Caco-2 (cell line): ENCODE data around the gene RPS6KA2. TPM values are rescaled to one million over a fixed set of nuclear protein-coding genes. Genes with fewer than 3 reads are reported as not detected.
A peak's percentile ranks its signal among the peaks of the same experiment; 100 is the strongest.

Experiments used
- BruUV-seq: library from RNA; stranded (reverse); fragments of 400-500 nt; replicated peaks from 2 replicates; lab custom pipeline; 2021; lab: Mats Ljungman, UMichigan
- CTCF ChIA-PET: fragments of 300-600 bp; sonication (Branson Sonifier 250); formaldehyde crosslinking; loops from one replicate; lab custom pipeline; 2022; ENCODE audit warnings: antibody characterized with exemption; lab: Charles Lee
- POLR2A ChIA-PET: fragments of 300-600 bp; sonication (Branson Sonifier 250); formaldehyde crosslinking; loops from one replicate; lab custom pipeline; 2022; ENCODE audit warnings: antibody characterized with exemption; lab: Charles Lee
- DNase-seq, 2 experiments: peaks; one replicate each; pipeline versions ENCODE4 v3.0.0 to v3.0.0-alpha.2; 2020 to 2022
- H3K27me3 ChIP-seq: replicated peaks from 2 replicates; pipeline ENCODE4 v1.6.0; 2011; ENCODE audit warnings: low read length; ENCODE audit not compliant: control insufficient read depth, insufficient read depth
- H3K36me3 ChIP-seq: 2 replicates; pipeline ENCODE4 v1.5.1; 2011; ENCODE audit warnings: low read length; ENCODE audit not compliant: control insufficient read depth, insufficient read depth
- H3K4me1 ChIP-seq: fragments of 250-450 bp; sonication (Bioruptor Pico); 2 replicates; pipeline ENCODE4 v1.5.1; 2020; ENCODE audit warnings: mild to moderate bottlenecking
- H3K4me3 ChIP-seq: 2 replicates; pipeline ENCODE4 v1.5.1; 2011; ENCODE audit warnings: low read depth, mild to moderate bottlenecking, control low read depth, low read length
- H3K9me3 ChIP-seq: fragments of 250-450 bp; sonication (Bioruptor Pico); 2 replicates; pipeline ENCODE4 v1.5.1; 2020; ENCODE audit warnings: mild to moderate bottlenecking, moderate library complexity
- H3K27ac Mint-ChIP-seq: one replicate; pipeline ENCODE4 v1.8.0; 2022; ENCODE audit warnings: mixed read lengths; ENCODE audit not compliant: unreplicated experiment
- H3K27me3 Mint-ChIP-seq: one replicate; pipeline ENCODE4 v1.8.0; 2022; ENCODE audit warnings: mixed read lengths; ENCODE audit not compliant: insufficient read depth, unreplicated experiment
- H3K36me3 Mint-ChIP-seq: one replicate; pipeline ENCODE4 v1.8.0; 2022; ENCODE audit warnings: mild to moderate bottlenecking, mixed read lengths; ENCODE audit not compliant: insufficient read depth, unreplicated experiment
- H3K4me1 Mint-ChIP-seq: one replicate; pipeline ENCODE4 v1.8.0; 2022; ENCODE audit warnings: low read depth, mixed read lengths; ENCODE audit not compliant: unreplicated experiment
- H3K4me3 Mint-ChIP-seq: one replicate; pipeline ENCODE4 v1.8.0; 2022; ENCODE audit warnings: mild to moderate bottlenecking, moderate library complexity, mixed read lengths; ENCODE audit not compliant: unreplicated experiment
- H3K9me3 Mint-ChIP-seq: one replicate; pipeline ENCODE4 v1.8.0; 2022; ENCODE audit warnings: mixed read lengths; ENCODE audit not compliant: unreplicated experiment
- intact Hi-C: fragments of 100-400 bp; cut with micrococcal nuclease; formaldehyde crosslinking; loops from one replicate; pipeline ENCODE4 v1.10.0; 2022; ENCODE audit not compliant: unreplicated experiment
- total RNA-seq: library from RNA; stranded (reverse); gene quantifications from 2 replicates; pipeline ENCODE4 v1.2.3, GENCODE V29; 2022
- TF ChIP-seq, protein P1 (sequence below), 2 experiments: fragments of 200-600 bp in 1 of 2; IDR thresholded peaks; 1 replicate in 1 of 2; 2 replicates in 1 of 2; pipeline versions ENCODE4 v1.5.1 to v1.8.0; 2011 to 2022; ENCODE audit warnings: antibody characterized with exemption in 1 of 2, control low read depth in 1 of 2, inconsistent platforms in 1 of 2, low read depth in 1 of 2, low read length in 1 of 2, mild to moderate bottlenecking in 1 of 2, moderate library complexity in 1 of 2; ENCODE audit not compliant: insufficient read depth in 1 of 2, severe bottlenecking in 1 of 2, unreplicated experiment in 1 of 2

Gene RPS6KA2
- total RNA-seq, 1 experiment from 2014 or later: 5.6 TPM

DNA sequence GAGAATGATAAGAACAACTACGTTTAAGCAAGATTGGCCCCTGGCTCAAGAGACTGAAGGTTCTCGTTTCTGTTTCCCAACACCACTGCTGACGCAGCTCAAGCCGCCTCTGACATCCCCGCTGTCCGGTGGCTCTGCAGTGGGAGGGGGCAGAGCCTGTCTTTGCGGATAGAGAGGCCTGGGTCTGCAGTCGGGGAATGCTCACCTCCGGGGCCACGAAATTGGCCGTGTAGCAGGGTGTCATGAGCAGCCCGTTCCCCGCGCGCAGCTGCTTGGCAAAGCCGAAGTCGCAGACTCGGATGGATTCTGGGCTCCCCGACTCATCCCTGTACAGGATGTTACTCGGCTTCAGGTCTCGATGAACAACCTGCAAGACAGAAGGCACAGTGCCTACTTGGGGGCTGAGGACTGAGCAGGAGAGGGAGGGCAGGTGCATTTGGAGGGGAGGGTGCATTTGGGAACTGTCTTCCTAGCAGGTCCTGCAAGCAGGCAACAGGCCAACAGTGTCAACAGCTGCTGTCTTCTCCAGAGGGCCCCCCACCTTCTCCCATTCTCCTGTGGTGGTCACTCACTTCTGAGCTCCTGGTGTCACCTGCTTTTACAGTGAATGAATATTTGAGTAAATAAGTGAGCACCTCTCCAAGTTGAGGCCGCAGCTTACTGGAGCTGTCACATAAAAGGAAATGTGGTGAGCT lies 203.9 kb downstream of the RPS6KA2 start:
- no peaks in the 10 kb centered on the region for H3K27me3 Mint-ChIP-seq
- H3K36me3 Mint-ChIP-seq: no peaks in the 10 kb centered on the region
- no peak overlapping the region for H3K4me3 Mint-ChIP-seq
- H3K9me3 Mint-ChIP-seq: no peaks in the 10 kb centered on the region
- Histone ChIP-seq H3K36me3 (no peaks in the 10 kb centered on the region), H3K4me3 (no peak overlapping the region), H3K9me3 (no peaks in the 10 kb centered on the region), H3K27me3 (peaks cover 1% of the 10 kb centered on the region; the same call in 1 of the 2 replicates), H3K4me1 (peaks cover 6% of the 10 kb centered on the region; the same call in 1 of the 2 replicates)
- ChIA-PET CTCF (no interaction called here), POLR2A (no interaction called here)
- H3K27ac Mint-ChIP-seq: no peak overlapping the region
- no peak for DNase-seq
- TF ChIP-seq, protein P1, sequence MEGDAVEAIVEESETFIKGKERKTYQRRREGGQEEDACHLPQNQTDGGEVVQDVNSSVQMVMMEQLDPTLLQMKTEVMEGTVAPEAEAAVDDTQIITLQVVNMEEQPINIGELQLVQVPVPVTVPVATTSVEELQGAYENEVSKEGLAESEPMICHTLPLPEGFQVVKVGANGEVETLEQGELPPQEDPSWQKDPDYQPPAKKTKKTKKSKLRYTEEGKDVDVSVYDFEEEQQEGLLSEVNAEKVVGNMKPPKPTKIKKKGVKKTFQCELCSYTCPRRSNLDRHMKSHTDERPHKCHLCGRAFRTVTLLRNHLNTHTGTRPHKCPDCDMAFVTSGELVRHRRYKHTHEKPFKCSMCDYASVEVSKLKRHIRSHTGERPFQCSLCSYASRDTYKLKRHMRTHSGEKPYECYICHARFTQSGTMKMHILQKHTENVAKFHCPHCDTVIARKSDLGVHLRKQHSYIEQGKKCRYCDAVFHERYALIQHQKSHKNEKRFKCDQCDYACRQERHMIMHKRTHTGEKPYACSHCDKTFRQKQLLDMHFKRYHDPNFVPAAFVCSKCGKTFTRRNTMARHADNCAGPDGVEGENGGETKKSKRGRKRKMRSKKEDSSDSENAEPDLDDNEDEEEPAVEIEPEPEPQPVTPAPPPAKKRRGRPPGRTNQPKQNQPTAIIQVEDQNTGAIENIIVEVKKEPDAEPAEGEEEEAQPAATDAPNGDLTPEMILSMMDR (IDR thresholded peaks at IDR 0.05; ENCODE audit: insufficient read depth in 1 of 2, low read depth in 1 of 2, low read length in 1 of 2, severe bottlenecking in 1 of 2, unreplicated experiment in 1 of 2): no peak
- no TSS peak for BruUV-seq
- intact Hi-C loops: no loop called here
- peaks cover 7% of the 10 kb centered on the region for H3K4me1 Mint-ChIP-seq

GRCh38 chr6:166422201-166422940 lies 204.7 kb downstream of the RPS6KA2 start:
- H3K4me3 ChIP-seq: no peak overlapping the region
- peaks cover 7% of the 10 kb centered on the region for H3K4me1 Mint-ChIP-seq
- H3K27ac Mint-ChIP-seq: no peak overlapping the region
- H3K9me3 ChIP-seq: no peaks in the 10 kb centered on the region
- CTCF ChIA-PET: no interaction called here
- H3K27me3 Mint-ChIP-seq: no peaks in the 10 kb centered on the region
- no peaks in the 10 kb centered on the region for H3K36me3 Mint-ChIP-seq
- no peak overlapping the region for H3K4me3 Mint-ChIP-seq
- POLR2A ChIA-PET: no interaction called here
- intact Hi-C loops: no loop called here
- H3K9me3 Mint-ChIP-seq: no peaks in the 10 kb centered on the region
- H3K4me1 ChIP-seq: peaks cover 6% of the 10 kb centered on the region; the same call in 1 of the 2 replicates
- H3K27me3 ChIP-seq: peaks cover 1% of the 10 kb centered on the region; the same call in 1 of the 2 replicates
- no peak for DNase-seq
- TF ChIP-seq, protein P1 (IDR thresholded peaks at IDR 0.05; ENCODE audit: insufficient read depth in 1 of 2, low read depth in 1 of 2, low read length in 1 of 2, severe bottlenecking in 1 of 2, unreplicated experiment in 1 of 2): no peak
- no peaks in the 10 kb centered on the region for H3K36me3 ChIP-seq
- BruUV-seq: no TSS peak

GRCh38 chr6:166420351-166420750 lies 206.7 kb downstream of the RPS6KA2 start:
- peaks cover 7% of the 10 kb centered on the region for H3K4me1 Mint-ChIP-seq
- BruUV-seq: no TSS peak
- H3K36me3 ChIP-seq: no peaks in the 10 kb centered on the region
- peak; percentile 58 to 69 for DNase-seq
- TF ChIP-seq, protein P1 (IDR thresholded peaks at IDR 0.05; ENCODE audit: insufficient read depth in 1 of 2, low read depth in 1 of 2, low read length in 1 of 2, severe bottlenecking in 1 of 2, unreplicated experiment in 1 of 2): peak; percentile 29 to 38
- H3K36me3 Mint-ChIP-seq: no peaks in the 10 kb centered on the region
- H3K9me3 Mint-ChIP-seq: peaks cover 17% of the 10 kb centered on the region
- H3K27me3 Mint-ChIP-seq: peaks cover 9% of the 10 kb centered on the region
- CTCF ChIA-PET: no interaction called here
- no peak overlapping the region for H3K4me3 Mint-ChIP-seq
- POLR2A ChIA-PET: no interaction called here
- no peaks in the 10 kb centered on the region for H3K9me3 ChIP-seq
- H3K27me3 ChIP-seq: peaks cover 1% of the 10 kb centered on the region; the same call in 1 of the 2 replicates
- intact Hi-C loops: loop anchor here (1.0 to 2.0 kb wide), 2 partner anchors 13 to 206 kb away; partner anchors contain the start of gene RPS6KA2
- no peak overlapping the region for H3K27ac Mint-ChIP-seq
- no peak overlapping the region for H3K4me3 ChIP-seq
- peaks cover 6% of the 10 kb centered on the region; the same call in 1 of the 2 replicates for H3K4me1 ChIP-seq
